GM12878 (cell line): ENCODE measurements around the gene PKD2. TPM values are rescaled to one million over a fixed set of nuclear protein-coding genes. Genes with fewer than 3 reads are reported as not detected.

Source experiments
- ATAC-seq: fragments of 200-7000 bp; cut with Tn5 transposase; 3 replicates; pipeline ENCODE4 v1.9.1; 2020; ENCODE audit warnings: mild to moderate bottlenecking, moderate library complexity
- BruUV-seq: library from RNA; stranded (reverse); fragments of 400-500 nt; replicated peaks from 2 replicates; lab custom pipeline; 2021; lab: Mats Ljungman, UMichigan
- CTCF ChIA-PET: fragments of 300-600 bp; sonication (Branson Sonifier 250); formaldehyde crosslinking; extraction: SDS; loops from one replicate; lab custom pipeline; 2021; ENCODE audit warnings: inconsistent platforms; lab: Yijun Ruan, JAX
- POLR2A ChIA-PET: fragments of 350-600 bp; formaldehyde crosslinking; extraction: SDS; loops from one replicate; lab custom pipeline; 2021; ENCODE audit warnings: inconsistent platforms; lab: Charles Lee
- RAD21 ChIA-PET: fragments of 300-600 bp; sonication (Branson Sonifier 250); formaldehyde crosslinking; loops from one replicate; lab custom pipeline; 2023; ENCODE audit warnings: antibody characterized with exemption; ENCODE audit not compliant: unreplicated experiment; lab: Charles Lee
- SMC1A ChIA-PET: fragments of 300-600 bp; sonication (Branson Sonifier 250); formaldehyde crosslinking; loops from one replicate; lab custom pipeline; 2023; ENCODE audit not compliant: unreplicated experiment, uncharacterized antibody; lab: Charles Lee
- DNase-seq: peaks from one replicate; pipeline ENCODE4 v3.0.0-alpha.2; 2011; ENCODE audit warnings: low read depth, low spot score
- FAIRE-seq: peaks from 3 replicates; lab custom pipeline; 2011; peaks lifted over from hg19 to GRCh38; lab: Jason Lieb, UNC
- H2AFZ ChIP-seq: 2 replicates; pipeline ENCODE4 v1.6.0; 2011; ENCODE audit warnings: low read depth, low read length, control low read depth; ENCODE audit not compliant: control insufficient read depth
- H3K27ac ChIP-seq: 2 replicates; pipeline ENCODE4 v1.5.1; 2011; ENCODE audit warnings: control low read depth; ENCODE audit not compliant: control insufficient read depth, insufficient read depth
- H3K27me3 ChIP-seq, 2 experiments: replicated peaks in 1 of 2; 2 replicates each; pipeline versions ENCODE4 v1.6.0 to v1.6.1; 2011; ENCODE audit warnings: low read length in 1 of 2; ENCODE audit not compliant: control insufficient read depth in 2 of 2, insufficient read depth in 2 of 2
- H3K36me3 ChIP-seq, 2 experiments: 2 replicates each; pipeline ENCODE4 v1.5.1; 2011; ENCODE audit warnings: low read length in 1 of 2; ENCODE audit not compliant: control insufficient read depth in 2 of 2, insufficient read depth in 2 of 2
- H3K4me1 ChIP-seq: 2 replicates; pipeline ENCODE4 v1.6.1; 2011; ENCODE audit warnings: mild to moderate bottlenecking, low read length, moderate library complexity, mixed read lengths; ENCODE audit not compliant: control insufficient read depth, insufficient read depth
- H3K4me2 ChIP-seq: 2 replicates; pipeline ENCODE4 v1.6.0; 2011; ENCODE audit warnings: control low read depth; ENCODE audit not compliant: control insufficient read depth, insufficient read depth
- H3K4me3 ChIP-seq: fragments of 200-600 bp; sonication (generic); 2 replicates; pipeline ENCODE4 v1.5.1; 2016
- H3K79me2 ChIP-seq: 2 replicates; pipeline ENCODE4 v1.6.0; 2011; ENCODE audit warnings: low read length; ENCODE audit not compliant: control insufficient read depth, insufficient read depth
- H3K9ac ChIP-seq: 2 replicates; pipeline ENCODE4 v1.8.0; 2011; ENCODE audit warnings: low read length, control low read depth, mixed read lengths; ENCODE audit not compliant: control insufficient read depth, insufficient read depth
- H3K9me3 ChIP-seq: replicated peaks from 3 replicates; pipeline ENCODE4 v1.5.1; 2011; ENCODE audit warnings: mild to moderate bottlenecking, low read length; ENCODE audit not compliant: control insufficient read depth, insufficient read depth
- H4K20me1 ChIP-seq: 2 replicates; pipeline ENCODE4 v1.6.0; 2011; ENCODE audit not compliant: control insufficient read depth, insufficient read depth
- ETV6 ChIP-seq, 2 experiments: fragments of 450-650 bp in 1 of 2; IDR thresholded peaks in 1 of 2; conservative IDR thresholded peaks in 1 of 2; 2 replicates each; pipeline ENCODE4 v1.6.1; 2014; ENCODE audit warnings: antibody characterized with exemption in 1 of 2, borderline replicate concordance in 1 of 2, low read depth in 1 of 2, mild to moderate bottlenecking in 1 of 2, moderate library complexity in 1 of 2
- HDAC6 ChIP-seq: fragments of 200-600 bp; sonication (generic); IDR thresholded peaks from one replicate; pipeline ENCODE4 v1.8.0; 2017; ENCODE audit warnings: antibody characterized with exemption; ENCODE audit not compliant: unreplicated experiment
- NKRF ChIP-seq: fragments of 450-650 bp; conservative IDR thresholded peaks from 2 replicates; pipeline ENCODE4 v1.6.1; 2017; ENCODE audit warnings: mild to moderate bottlenecking, moderate library complexity
- POLR2AphosphoS5 ChIP-seq: IDR thresholded peaks from 2 replicates; pipeline ENCODE4 v1.6.1; 2011; ENCODE audit warnings: mild to moderate bottlenecking, low read length, inconsistent platforms
- RAD21 ChIP-seq: IDR thresholded peaks from 2 replicates; pipeline ENCODE4 v1.6.1; 2011; ENCODE audit warnings: mild to moderate bottlenecking, low read depth, low read length, moderate library complexity; ENCODE audit not compliant: insufficient read depth
- ZBTB4 ChIP-seq: fragments of 450-650 bp; formaldehyde crosslinking; IDR thresholded peaks from 2 replicates; pipeline ENCODE4 v1.4.0; 2022; ENCODE audit warnings: mild to moderate bottlenecking, moderate library complexity
- ZNF24 ChIP-seq: fragments of 450-650 bp; IDR thresholded peaks from 2 replicates; pipeline ENCODE4 v1.6.1; 2017; ENCODE audit warnings: antibody characterized with exemption, mild to moderate bottlenecking
- WGBS: methylation state at CpG from one replicate; pipeline ENCODE4 v1.1.6; 2016; ENCODE audit warnings: low lambda C conversion rate; ENCODE audit not compliant: insufficient replicate concordance, insufficient coverage; ENCODE audit errors: missing lambda C conversion rate; 5-methylcytosine and 5-hydroxymethylcytosine counted together
- in situ Hi-C: fragments of 300-500 bp; cut with MboI; formaldehyde crosslinking; loops from 9 replicates; pipeline ENCODE4 v1.14.3; 2018; ENCODE audit warnings: mixed read lengths
- intact Hi-C: fragments of 100-400 bp; cut with micrococcal nuclease; formaldehyde crosslinking; loops from one replicate; pipeline ENCODE4 v1.14.2; 2022; ENCODE audit not compliant: unreplicated experiment
- polyA plus RNA-seq, 11 experiments: library from polyadenylated mRNA; depleted of rRNA in 4 of 11; unstranded in 6 of 11; stranded (reverse) in 5 of 11; fragments of >200 nt; fragmentation: Nextera tagmentation in 4 of 11; fragmentation: Illumina TruSeq in 1 of 11; extraction: Ambion mirVana in 4 of 11; extraction: Trizol in 1 of 11; gene quantifications; 1 replicate in 1 of 11; 2 replicates in 10 of 11; pipeline versions ENCODE4 v1.2.1 to v1.2.3, GENCODE V29; 2011 to 2016; ENCODE audit warnings: inconsistent platforms in 2 of 11, missing spikeins in 2 of 11, low read depth in 1 of 11
- total RNA-seq, 4 experiments: library from RNA; depleted of rRNA in 3 of 4; stranded (reverse); fragments of >200 nt in 3 of 4; fragmentation: Illumina TruSeq in 1 of 4; extraction: Trizol in 1 of 4; gene quantifications; 2 replicates each; pipeline versions ENCODE4 v1.2.1 to v1.2.3, GENCODE V29; 2013 to 2021

Gene PKD2
- total and polyA plus RNA-seq, 10 of the 15 experiments (the other 5 are each of a cell fraction or from before 2014, with no cell fraction given) = 2.0 to 13.8 (median 8.4) TPM

GRCh38 chr4:88070031-88070430, 62.6 kb downstream of the PKD2 start:
- no peaks in the 10 kb centered on the region for H3K79me2 ChIP-seq
- no peak for DNase-seq
- no peak for TF ChIP-seq ETV6 (conservative IDR thresholded peaks at IDR 0.05 in 1 of 2, IDR thresholded peaks at IDR 0.05 in 1 of 2; ENCODE audit: borderline replicate concordance in 1 of 2, low read depth in 1 of 2)
- TF ChIP-seq NKRF = no peak
- no peak for TF ChIP-seq HDAC6
- no peak for TF ChIP-seq ZBTB4 (CRISPR knock-in tag)
- no peak for TF ChIP-seq POLR2AphosphoS5
- TF ChIP-seq ZNF24 = no peak
- TF ChIP-seq RAD21 = no peak
- TF ChIP-seq, all 136 proteins: peak for 0
- ChIA-PET SMC1A (no interaction called here), CTCF (no interaction called here), POLR2A (no interaction called here), RAD21 (no interaction called here)
- in situ Hi-C loops = no loop called here
- H3K4me2 ChIP-seq = no peak overlapping the region
- H2AFZ ChIP-seq = no peak overlapping the region
- no peak overlapping the region for H3K27ac ChIP-seq
- ATAC-seq = no peak
- H4K20me1 ChIP-seq = no peaks in the 10 kb centered on the region
- intact Hi-C loops = no loop called here
- no peak for FAIRE-seq
- no peak overlapping the region for H3K4me3 ChIP-seq
- BruUV-seq = no TSS peak
- no peaks in the 10 kb centered on the region for H3K4me1 ChIP-seq
- H3K9ac ChIP-seq = no peak overlapping the region
- WGBS = 100% methylated on average over 1 of the region's 1 CpG
- no peaks in the 10 kb centered on the region for H3K27me3 ChIP-seq
- H3K36me3 ChIP-seq = peaks cover 2 to 18% of the 10 kb centered on the region in 2 experiments; a peak in 3 of 4 replicates
- H3K9me3 ChIP-seq = peaks cover 2% of the 10 kb centered on the region; the same call in 1 of the 3 replicates
